Stimulated activated memory B cell treated with anti-CD40 and anti-IgM and Interleukin-4, amounts not matched to agents 10 μg/mL and 1 μg/mL and 100 μg/mL, for 72 hours (primary cell): ENCODE data around the gene DIAPH3.

Experiments
- ATAC-seq: fragments of 150-1000 bp; cut with Tn5 transposase; 2 replicates; pipeline ENCODE4 v1.10.0; 2021
- H3K27ac Mint-ChIP-seq: one replicate; pipeline ENCODE4 v1.8.0; 2022; ENCODE audit warnings: mild to moderate bottlenecking, mixed read lengths
- H3K27me3 Mint-ChIP-seq: one replicate; pipeline ENCODE4 v1.8.0; 2022; ENCODE audit warnings: mixed read lengths
- H3K36me3 Mint-ChIP-seq: one replicate; pipeline ENCODE4 v1.8.0; 2022; ENCODE audit warnings: mixed read lengths
- H3K4me1 Mint-ChIP-seq: one replicate; pipeline ENCODE4 v1.8.0; 2022; ENCODE audit warnings: mixed read lengths
- H3K4me3 Mint-ChIP-seq: one replicate; pipeline ENCODE4 v1.8.0; 2022; ENCODE audit warnings: mild to moderate bottlenecking, moderate library complexity, mixed read lengths
- H3K9me3 Mint-ChIP-seq: one replicate; pipeline ENCODE4 v1.8.0; 2022; ENCODE audit warnings: mixed read lengths

Gene DIAPH3

GRCh38 chr13:59659981-59660380 lies 503.7 kb downstream of the DIAPH3 start:
- Mint-ChIP-seq H3K27me3 (no peaks in the 10 kb centered on the region), H3K9me3 (no peaks in the 10 kb centered on the region), H3K36me3 (no peaks in the 10 kb centered on the region), H3K27ac (no peak overlapping the region), H3K4me1 (no peaks in the 10 kb centered on the region), H3K4me3 (no peak overlapping the region)
- no peak for ATAC-seq

GRCh38 chr13:59658738-59659330 lies 504.9 kb downstream of the DIAPH3 start:
- Mint-ChIP-seq H3K27ac (no peak overlapping the region), H3K4me3 (no peak overlapping the region), H3K9me3 (no peaks in the 10 kb centered on the region), H3K27me3 (no peaks in the 10 kb centered on the region), H3K4me1 (no peaks in the 10 kb centered on the region), H3K36me3 (no peaks in the 10 kb centered on the region)
- no peak for ATAC-seq

DNA sequence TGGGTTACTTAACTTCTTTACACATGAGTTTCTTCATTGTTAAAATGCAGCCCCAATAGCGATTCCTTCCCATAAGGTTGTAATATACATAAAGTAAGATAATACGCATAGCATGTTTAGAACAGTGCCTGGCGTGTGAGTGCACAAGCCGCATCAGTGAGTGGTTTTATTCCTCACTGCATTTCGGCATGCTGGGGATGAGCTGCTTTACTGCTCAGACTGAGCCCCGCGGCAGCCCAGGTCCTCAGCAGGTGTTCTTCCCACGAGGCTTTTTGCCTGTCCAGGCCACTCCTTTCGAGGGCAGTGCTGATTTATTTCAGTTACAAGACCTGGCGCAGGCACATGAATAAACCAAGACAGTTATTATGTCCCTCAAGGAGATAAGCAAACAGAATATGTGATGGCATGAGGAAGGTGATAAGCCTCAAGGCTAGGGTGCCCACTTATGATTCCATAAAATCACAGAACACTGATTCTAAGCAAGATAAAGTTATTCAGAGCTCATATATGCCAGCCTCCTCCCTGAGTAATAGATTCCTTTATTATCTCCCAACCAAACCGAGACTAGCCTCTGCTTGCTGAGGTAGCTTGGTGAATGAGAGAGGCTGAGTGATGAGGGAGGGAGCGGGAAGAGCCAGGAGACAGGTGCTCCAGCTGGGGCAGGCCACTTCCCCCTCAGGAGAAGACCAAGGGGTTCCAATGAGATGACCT lies 505.5 kb downstream of the DIAPH3 start:
- no peak overlapping the region for H3K27ac Mint-ChIP-seq
- no peaks in the 10 kb centered on the region for H3K36me3 Mint-ChIP-seq

GRCh38 chr13:59653916-59654315 lies 509.8 kb downstream of the DIAPH3 start:
- Mint-ChIP-seq H3K36me3 (no peaks in the 10 kb centered on the region), H3K4me3 (no peak overlapping the region), H3K4me1 (no peaks in the 10 kb centered on the region), H3K27me3 (no peaks in the 10 kb centered on the region), H3K9me3 (no peaks in the 10 kb centered on the region), H3K27ac (no peak overlapping the region)
- ATAC-seq = no peak

More for the DNA sequence above, 505.5 kb downstream of the DIAPH3 start:
- H3K4me1 Mint-ChIP-seq = no peaks in the 10 kb centered on the region
- H3K4me3 Mint-ChIP-seq = no peak overlapping the region
- no peaks in the 10 kb centered on the region for H3K9me3 Mint-ChIP-seq
- peak; percentile 32 for ATAC-seq
- H3K27me3 Mint-ChIP-seq = no peaks in the 10 kb centered on the region

- peak; percentile 42 for ATAC-seq
- no peaks in the 10 kb centered on the region for H3K27me3 Mint-ChIP-seq
- no peaks in the 10 kb centered on the region for H3K9me3 Mint-ChIP-seq
- no peak overlapping the region for H3K27ac Mint-ChIP-seq
- H3K4me1 Mint-ChIP-seq = no peaks in the 10 kb centered on the region
- no peak overlapping the region for H3K4me3 Mint-ChIP-seq
- no peaks in the 10 kb centered on the region for H3K36me3 Mint-ChIP-seq
Measured at GRCh38 chr13:59651479-59651878, 512.2 kb downstream of the DIAPH3 start.

DNA sequence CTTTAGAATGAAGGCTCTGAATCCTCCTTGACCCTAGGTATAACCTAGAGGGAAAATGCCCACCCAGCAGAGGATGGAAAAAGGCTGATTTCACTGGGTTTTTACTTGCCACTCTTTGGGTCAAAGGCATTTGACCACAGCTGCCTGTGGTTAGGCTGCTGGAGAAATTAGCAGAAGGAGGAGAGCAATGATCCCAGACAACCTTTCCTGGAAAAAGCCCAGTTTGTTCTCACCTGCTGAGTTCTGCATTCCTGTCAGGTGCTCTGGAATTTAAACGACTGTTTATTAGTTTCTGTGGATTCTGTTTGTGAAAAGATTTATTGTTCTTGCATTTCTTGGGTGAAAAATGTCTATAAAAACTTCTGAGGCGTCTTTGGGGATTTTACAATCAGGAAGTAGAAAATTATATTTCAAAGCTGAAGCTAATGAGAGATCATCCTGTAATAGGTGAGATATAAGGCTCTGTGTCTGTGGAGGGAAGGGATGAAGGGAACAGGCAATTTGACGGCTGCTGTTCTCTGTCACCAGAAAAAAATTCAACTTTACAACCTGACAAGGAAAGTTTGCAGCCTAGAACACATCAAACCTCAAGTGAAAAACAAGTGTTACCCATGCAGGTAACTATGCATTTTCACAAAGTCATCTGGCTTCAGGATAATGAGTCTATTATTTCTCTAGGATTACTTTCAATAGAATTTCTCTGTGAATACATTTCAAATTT lies 519.7 kb downstream of the DIAPH3 start:
- H3K27ac Mint-ChIP-seq = no peak overlapping the region
- H3K4me1 Mint-ChIP-seq = no peaks in the 10 kb centered on the region
- H3K36me3 Mint-ChIP-seq = no peaks in the 10 kb centered on the region
- ATAC-seq = no peak
- H3K9me3 Mint-ChIP-seq = no peaks in the 10 kb centered on the region
- H3K4me3 Mint-ChIP-seq = no peak overlapping the region
- no peaks in the 10 kb centered on the region for H3K27me3 Mint-ChIP-seq

DNA sequence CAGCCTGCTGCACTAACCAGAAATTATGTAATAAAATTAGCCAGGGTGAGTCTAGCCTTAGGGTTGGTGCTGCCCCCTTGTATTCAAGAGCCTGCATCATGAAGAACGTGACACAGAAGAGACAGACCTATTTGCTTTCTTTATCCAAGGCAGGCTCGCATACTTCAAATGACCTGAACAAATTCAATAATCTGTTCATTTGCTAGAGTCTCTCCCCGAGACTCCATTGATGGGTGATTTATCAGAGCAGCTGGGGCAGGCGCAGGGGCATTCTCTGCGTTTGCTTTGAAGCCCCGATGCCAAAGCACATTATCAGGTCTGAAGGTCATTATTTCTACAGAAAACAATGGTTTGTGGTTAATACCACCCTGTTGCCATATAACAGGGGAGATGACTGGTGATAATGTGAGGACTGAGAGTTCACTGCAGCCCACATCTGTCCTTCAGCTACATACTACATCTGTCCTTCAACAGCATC lies 520.3 kb downstream of the DIAPH3 start:
- H3K4me1 Mint-ChIP-seq = no peaks in the 10 kb centered on the region
- H3K4me3 Mint-ChIP-seq = no peak overlapping the region
- no peaks in the 10 kb centered on the region for H3K9me3 Mint-ChIP-seq
- H3K36me3 Mint-ChIP-seq = no peaks in the 10 kb centered on the region
- no peak overlapping the region for H3K27ac Mint-ChIP-seq
- no peak for ATAC-seq
- H3K27me3 Mint-ChIP-seq = no peaks in the 10 kb centered on the region

- Mint-ChIP-seq H3K4me3 (no peak overlapping the region), H3K4me1 (no peaks in the 10 kb centered on the region), H3K27me3 (no peaks in the 10 kb centered on the region), H3K36me3 (no peaks in the 10 kb centered on the region), H3K9me3 (no peaks in the 10 kb centered on the region), H3K27ac (no peak overlapping the region)
- no peak for ATAC-seq
Measured at GRCh38 chr13:59641817-59642216, 521.9 kb downstream of the DIAPH3 start.

DNA sequence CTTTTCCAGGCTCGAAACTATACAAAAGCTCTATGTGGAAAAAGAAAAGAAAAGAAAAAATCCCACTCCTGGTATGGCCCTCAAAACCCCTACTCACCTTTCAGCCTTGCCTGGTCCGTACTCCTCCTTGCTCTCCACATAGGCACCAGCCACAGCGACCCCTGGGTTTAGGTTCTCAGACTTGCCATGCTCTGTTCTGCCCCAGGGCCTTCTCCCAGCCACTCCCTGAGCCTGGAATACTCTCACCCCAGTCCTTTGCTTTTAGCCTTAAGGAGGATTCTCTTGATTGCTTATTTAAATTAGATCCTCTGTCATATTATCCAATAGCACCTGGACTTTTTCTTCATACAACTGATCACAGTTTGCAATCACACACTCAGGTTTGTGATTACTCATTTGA lies 522.5 kb downstream of the DIAPH3 start:
- H3K27ac Mint-ChIP-seq = no peak overlapping the region
- H3K36me3 Mint-ChIP-seq = no peaks in the 10 kb centered on the region
- H3K9me3 Mint-ChIP-seq = no peaks in the 10 kb centered on the region
- H3K27me3 Mint-ChIP-seq = no peaks in the 10 kb centered on the region
- no peaks in the 10 kb centered on the region for H3K4me1 Mint-ChIP-seq
- no peak overlapping the region for H3K4me3 Mint-ChIP-seq
- ATAC-seq = no peak

GRCh38 chr13:59638404-59638803 lies 525.3 kb downstream of the DIAPH3 start:
- Mint-ChIP-seq H3K27ac (no peak overlapping the region), H3K9me3 (no peaks in the 10 kb centered on the region), H3K36me3 (no peaks in the 10 kb centered on the region), H3K4me3 (no peak overlapping the region), H3K27me3 (no peaks in the 10 kb centered on the region), H3K4me1 (no peaks in the 10 kb centered on the region)
- no peak for ATAC-seq

GRCh38 chr13:59635589-59635988 lies 528.1 kb downstream of the DIAPH3 start:
- Mint-ChIP-seq H3K27me3 (no peaks in the 10 kb centered on the region), H3K9me3 (no peaks in the 10 kb centered on the region), H3K36me3 (no peaks in the 10 kb centered on the region), H3K4me1 (no peaks in the 10 kb centered on the region), H3K27ac (no peak overlapping the region), H3K4me3 (no peak overlapping the region)
- ATAC-seq = peak; percentile 29

- Mint-ChIP-seq H3K36me3 (no peaks in the 10 kb centered on the region), H3K4me1 (no peaks in the 10 kb centered on the region), H3K4me3 (no peak overlapping the region), H3K27ac (no peak overlapping the region), H3K27me3 (no peaks in the 10 kb centered on the region), H3K9me3 (no peaks in the 10 kb centered on the region)
- no peak for ATAC-seq
Measured at GRCh38 chr13:59633290-59633689, 530.4 kb downstream of the DIAPH3 start.

- no peaks in the 10 kb centered on the region for H3K27me3 Mint-ChIP-seq
- H3K4me3 Mint-ChIP-seq = no peak overlapping the region
- H3K9me3 Mint-ChIP-seq = no peaks in the 10 kb centered on the region
- no peak overlapping the region for H3K27ac Mint-ChIP-seq
- H3K4me1 Mint-ChIP-seq = no peaks in the 10 kb centered on the region
- no peak for ATAC-seq
- H3K36me3 Mint-ChIP-seq = no peaks in the 10 kb centered on the region
Measured at GRCh38 chr13:59631271-59631670, 532.5 kb downstream of the DIAPH3 start.

- no peak for ATAC-seq
- Mint-ChIP-seq H3K9me3 (peaks cover 5% of the 10 kb centered on the region), H3K27ac (no peak overlapping the region), H3K4me1 (no peaks in the 10 kb centered on the region), H3K4me3 (no peak overlapping the region), H3K36me3 (no peaks in the 10 kb centered on the region), H3K27me3 (no peaks in the 10 kb centered on the region)
Measured at GRCh38 chr13:59625111-59625510, 538.6 kb downstream of the DIAPH3 start.

DNA sequence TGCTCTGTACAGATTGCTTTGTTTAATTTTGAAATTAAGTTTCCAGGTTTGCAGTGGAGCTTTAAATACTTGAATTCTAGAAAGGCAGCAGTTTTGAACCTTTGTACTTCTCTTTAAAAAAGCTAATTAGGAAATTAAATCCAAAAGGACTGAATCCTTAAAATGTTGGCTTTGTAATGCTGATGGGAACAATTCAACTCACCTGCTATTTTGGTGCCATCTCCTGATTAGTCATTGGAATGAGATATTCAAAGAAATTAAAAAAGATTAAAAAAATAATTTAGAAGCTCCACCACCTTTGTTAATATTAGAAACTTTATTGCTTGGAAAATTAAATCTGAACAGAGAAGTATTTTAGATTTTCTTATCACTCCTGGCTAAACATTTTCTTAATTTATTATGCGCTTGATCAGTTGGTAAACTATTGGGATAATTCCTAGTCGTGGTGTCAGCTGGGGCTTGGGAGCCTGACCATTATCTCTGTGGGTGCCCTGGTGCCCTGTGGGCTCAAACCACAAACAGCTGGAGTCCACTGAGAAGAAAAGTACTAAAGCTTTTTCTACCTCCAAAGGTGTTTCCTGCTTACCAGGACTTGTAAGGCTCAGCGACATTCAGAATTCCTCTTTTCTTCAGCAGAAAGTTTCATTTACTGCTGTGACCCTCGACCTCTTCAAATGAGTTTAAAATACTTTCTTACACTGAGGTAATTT lies 540.4 kb downstream of the DIAPH3 start:
- H3K27ac Mint-ChIP-seq = no peak overlapping the region
- H3K9me3 Mint-ChIP-seq = peaks cover 15% of the 10 kb centered on the region
- H3K36me3 Mint-ChIP-seq = no peaks in the 10 kb centered on the region
- ATAC-seq = no peak
- H3K4me1 Mint-ChIP-seq = no peaks in the 10 kb centered on the region
- no peaks in the 10 kb centered on the region for H3K27me3 Mint-ChIP-seq
- no peak overlapping the region for H3K4me3 Mint-ChIP-seq
